Astrocyte of the spinal cord (primary cell): ENCODE measurements around the gene GPSM3.
"Not testable (repeated sequence)": the region's sequence is repeated elsewhere in the genome, so short reads cannot be mapped to it uniquely, and the experiment has no call there.

Experiments
- DNase-seq: peaks from one replicate; pipeline ENCODE4 v3.0.0; 2011; ENCODE audit warnings: low read depth, low spot score
- H3K4me3 ChIP-seq: 2 replicates; pipeline ENCODE4 v1.5.1; 2011; ENCODE audit warnings: low read depth, mild to moderate bottlenecking, low read length, moderate library complexity
- in situ Hi-C: cut with HindIII; loops from 2 replicates; pipeline ENCODE4 v1.10.0; 2017; ENCODE audit warnings: low sequenced_read_pairs
- TF ChIP-seq, protein P1 (sequence below): IDR thresholded peaks from 2 replicates; pipeline ENCODE4 v1.5.1; 2012; ENCODE audit warnings: low read depth, mild to moderate bottlenecking, low read length, inconsistent platforms

The GPSM3 gene

DNA sequence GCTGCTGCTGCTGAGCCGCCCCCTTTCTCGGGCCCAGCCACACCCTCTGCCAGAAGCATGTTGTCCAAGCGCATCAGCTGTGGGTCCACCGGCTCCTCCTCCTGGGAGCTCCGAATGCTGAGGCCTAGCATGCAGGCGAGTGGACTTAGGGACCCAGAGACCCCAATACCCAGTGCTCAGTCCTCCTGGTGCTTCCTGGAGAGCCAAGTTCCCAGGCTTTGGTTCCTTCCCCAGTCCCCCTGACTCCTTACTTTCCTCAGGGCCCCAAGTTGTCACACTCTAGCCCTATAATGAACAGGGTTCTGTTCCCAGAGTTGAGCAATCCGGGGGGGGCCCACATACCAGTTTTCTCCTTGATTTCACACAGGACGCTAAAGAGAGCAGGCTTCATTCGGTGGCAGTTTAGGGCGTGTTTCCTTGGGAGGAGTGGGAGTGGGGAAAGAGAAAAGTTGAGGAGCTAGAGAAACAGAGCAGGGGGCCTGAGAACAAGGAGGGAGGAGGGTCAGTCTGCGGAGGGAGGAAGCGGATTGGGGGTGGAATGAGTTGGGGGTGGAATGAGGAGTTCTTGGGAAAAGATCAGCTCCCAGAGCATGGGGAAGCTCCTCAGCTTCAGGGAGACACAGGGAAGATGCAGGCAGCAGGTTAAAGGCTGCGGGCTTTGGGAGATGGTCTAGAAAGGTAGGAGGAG is 3.9 kb downstream of the GPSM3 start:
- TF ChIP-seq, protein P1, sequence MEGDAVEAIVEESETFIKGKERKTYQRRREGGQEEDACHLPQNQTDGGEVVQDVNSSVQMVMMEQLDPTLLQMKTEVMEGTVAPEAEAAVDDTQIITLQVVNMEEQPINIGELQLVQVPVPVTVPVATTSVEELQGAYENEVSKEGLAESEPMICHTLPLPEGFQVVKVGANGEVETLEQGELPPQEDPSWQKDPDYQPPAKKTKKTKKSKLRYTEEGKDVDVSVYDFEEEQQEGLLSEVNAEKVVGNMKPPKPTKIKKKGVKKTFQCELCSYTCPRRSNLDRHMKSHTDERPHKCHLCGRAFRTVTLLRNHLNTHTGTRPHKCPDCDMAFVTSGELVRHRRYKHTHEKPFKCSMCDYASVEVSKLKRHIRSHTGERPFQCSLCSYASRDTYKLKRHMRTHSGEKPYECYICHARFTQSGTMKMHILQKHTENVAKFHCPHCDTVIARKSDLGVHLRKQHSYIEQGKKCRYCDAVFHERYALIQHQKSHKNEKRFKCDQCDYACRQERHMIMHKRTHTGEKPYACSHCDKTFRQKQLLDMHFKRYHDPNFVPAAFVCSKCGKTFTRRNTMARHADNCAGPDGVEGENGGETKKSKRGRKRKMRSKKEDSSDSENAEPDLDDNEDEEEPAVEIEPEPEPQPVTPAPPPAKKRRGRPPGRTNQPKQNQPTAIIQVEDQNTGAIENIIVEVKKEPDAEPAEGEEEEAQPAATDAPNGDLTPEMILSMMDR, result no peak
- in situ Hi-C loops, result no loop called here
- peak overlapping the region; percentile 76 for H3K4me3 ChIP-seq
- no peak for DNase-seq

DNA sequence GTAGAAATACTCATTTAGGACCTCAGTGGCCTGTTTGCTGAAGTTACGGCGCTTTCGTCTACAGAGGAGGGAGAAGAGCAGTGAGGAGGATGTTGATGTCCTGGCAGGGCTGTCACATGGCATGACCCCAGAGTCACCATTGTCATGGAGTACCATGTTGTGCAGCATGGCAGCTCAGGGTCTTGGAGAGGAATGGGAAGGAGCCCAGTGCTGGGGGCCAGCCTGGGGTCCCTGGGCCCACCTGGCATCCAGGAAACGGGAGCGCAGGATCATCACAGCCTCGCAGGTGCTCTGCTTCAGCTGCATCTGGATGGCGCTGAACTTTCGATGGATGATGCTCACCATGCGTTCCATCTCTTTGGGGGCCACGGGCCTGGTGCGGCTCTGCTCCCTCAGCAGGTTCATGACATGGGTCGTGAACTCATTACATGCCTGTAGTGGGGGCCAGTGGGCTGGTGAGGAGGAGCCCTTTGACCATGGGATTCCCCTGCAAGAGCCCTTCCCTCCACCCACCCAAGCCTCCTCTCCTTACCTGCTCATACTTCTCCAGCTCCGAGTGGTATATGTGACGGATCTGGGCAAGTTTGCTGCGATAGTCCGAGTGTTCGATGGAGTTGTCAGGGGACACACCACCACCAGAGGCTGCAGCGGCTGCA is 4.6 kb downstream of the GPSM3 start:
- DNase-seq, H3K4me3 ChIP-seq, in situ Hi-C loops: not testable (repeated sequence)

DNA sequence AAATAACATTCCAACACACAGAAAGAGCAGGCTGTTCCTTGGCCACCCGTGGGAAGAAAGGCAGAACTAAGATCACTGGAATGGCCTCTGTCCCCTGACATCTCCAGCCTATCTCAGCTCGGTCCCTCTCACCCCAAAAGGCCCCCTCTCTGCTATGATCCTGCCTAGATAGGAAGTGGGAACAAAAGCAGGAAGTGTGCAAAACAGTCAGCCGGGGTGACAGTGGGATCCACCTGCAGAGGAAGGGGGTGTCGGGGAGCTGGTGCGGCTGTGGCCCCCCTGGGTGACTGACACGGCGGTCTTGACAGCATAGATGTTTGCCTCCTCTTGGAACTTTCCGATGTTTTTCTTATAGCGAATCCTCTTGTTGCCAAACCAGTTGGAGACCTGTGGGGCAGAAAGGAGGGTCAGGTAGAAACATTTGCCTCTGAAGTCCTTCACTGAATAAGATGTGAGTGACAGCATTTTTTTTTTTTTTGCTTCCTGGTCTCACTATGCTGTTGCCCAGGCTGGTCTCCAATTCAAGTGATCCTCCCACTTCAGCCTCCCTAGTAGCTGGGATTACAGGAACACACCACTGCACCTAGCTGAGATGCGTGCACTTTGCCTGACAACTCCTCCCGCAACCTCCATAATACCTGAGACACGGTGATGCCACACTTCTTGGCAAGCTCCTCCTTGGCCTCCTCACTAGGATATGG is 5.3 kb downstream of the GPSM3 start:
- TF ChIP-seq, protein P1, result no peak
- DNase-seq, result no peak
- in situ Hi-C loops, result no loop called here
- H3K4me3 ChIP-seq, result no peak overlapping the region

DNA sequence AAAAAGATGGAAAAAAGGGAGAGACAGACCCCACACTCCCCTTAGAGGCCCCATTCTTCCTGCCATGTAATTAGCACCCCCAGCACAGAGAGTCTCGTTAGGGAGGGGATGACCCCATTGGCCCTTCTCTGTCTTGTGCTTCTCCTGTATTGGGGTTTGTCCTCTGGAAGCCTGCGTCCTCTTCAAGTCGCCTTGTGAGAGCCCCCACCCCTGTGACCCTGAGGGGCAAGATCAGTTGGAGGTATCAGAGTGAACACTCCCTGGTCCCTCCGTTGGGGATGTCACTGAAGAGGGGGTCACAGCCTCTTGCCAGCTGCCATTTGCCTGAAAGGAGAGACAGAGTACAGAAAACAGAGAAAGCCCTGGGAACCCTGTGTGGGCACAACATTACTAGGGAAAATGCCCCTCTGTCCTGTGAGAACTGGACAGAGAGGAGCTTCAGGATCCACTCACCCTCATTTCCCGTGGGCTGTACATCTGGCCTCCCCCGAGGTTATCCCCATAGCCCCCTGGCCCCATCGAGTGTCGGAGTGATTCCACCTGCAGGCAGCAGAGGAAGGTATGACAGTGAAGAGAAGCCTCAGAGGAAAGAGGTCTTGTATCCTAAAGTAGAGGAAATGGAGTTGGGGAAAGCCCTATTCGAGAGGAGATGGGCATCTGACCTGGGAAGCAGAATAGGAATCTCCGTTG is 6.1 kb downstream of the GPSM3 start:
- DNase-seq, H3K4me3 ChIP-seq, in situ Hi-C loops: not testable (repeated sequence)

DNA sequence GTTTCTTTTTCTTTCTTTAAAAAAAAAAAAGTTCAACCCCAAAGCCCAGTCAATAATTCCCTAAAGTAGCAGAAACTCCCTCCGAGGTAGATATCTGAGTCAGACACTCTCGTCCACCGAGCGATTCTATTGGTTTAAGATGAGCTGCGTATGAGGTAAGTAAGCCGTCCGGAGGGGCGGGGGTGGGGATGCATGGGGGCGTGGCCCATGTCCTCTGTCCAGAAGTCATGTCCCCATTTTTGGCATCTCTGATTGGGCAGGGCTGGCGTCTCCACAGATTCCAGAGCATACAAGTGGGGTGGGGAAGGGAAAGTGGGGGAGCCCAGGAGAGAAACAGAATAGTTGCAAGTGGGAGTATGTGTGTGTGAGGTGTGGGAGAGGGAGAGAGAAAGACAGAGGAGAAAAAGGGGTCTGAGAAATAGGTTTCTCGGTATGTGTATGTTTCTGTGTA is 6.7 kb downstream of the GPSM3 start:
- DNase-seq, result peak; percentile 85
- H3K4me3 ChIP-seq, in situ Hi-C loops: not testable (repeated sequence)

DNA sequence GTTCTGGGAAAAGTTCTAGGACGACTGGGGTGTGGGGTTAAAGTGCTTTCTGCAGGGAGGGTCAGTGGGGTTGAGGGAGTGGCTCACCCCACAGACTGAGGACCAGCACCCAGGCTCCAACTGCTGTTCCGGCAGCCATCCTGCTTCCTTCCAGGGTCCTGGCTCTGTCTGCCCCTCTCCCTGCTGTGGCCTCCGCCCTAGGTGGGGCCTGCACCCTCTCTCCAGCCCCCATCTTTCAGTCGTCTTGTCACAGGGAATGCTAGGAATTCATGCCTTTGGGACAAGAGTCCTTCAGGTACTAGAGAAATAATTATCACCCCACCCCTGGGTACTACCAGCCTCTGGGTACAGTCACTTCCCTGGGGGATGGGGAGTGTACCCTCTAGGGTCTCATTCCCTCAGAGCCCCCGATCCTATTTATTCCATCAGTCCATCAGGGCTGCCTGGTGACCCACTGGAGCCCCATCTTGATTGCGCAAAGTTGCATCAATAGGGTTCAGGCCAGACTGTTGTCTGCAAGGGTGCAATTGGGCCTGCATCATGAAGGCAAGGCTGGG is 8.3 kb downstream of the GPSM3 start, which contains the start of gene AGER:
AGER (minus strand) TSS at position 170 of the 557 bp plus-strand sequence; CDS start at position 139, 31 bp downstream.
- TF ChIP-seq, protein P1, result no peak
- no peak within 1 kb of the TSS for H3K4me3 ChIP-seq
- no peak for DNase-seq
- in situ Hi-C loops, result no loop called here

DNA sequence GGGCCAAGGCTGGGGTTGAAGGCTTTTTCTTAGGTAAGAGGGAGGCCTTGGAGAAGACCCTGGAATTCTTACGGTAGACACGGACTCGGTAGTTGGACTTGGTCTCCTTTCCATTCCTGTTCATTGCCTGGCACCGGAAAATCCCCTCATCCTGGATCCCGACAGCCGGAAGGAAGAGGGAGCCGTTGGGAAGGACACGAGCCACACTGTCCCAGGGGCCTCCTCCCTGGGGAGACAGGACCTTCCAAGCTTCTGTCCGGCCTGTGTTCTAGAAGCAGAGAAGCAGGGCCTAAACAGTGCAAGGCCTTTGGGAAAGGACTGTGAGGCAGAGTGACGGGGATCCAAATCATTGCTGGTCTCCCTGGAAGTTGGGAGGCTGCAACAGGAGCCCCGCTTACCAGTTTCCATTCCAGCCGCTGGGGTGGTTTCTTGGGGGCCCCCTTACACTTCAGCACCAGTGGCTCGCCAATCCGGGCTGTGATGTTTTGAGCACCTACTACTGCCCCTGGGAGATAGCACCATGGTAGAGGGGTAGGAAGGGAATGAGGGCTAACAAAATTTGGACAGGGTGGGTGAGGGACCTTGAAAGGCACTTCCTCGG is 8.9 kb downstream of the GPSM3 start:
- TF ChIP-seq, protein P1, result no peak
- no peak for DNase-seq
- H3K4me3 ChIP-seq, result no peak overlapping the region
- in situ Hi-C loops, result no loop called here
